ENCODE data around the gene SELL. TPM values are rescaled to one million over a fixed set of nuclear protein-coding genes. Genes with fewer than 3 reads are reported as not detected.

SELL gene
- polyA plus RNA-seq, 1 donor (not counting 4 experiments of a cell fraction or from before 2014, with no cell fraction given), result 0.08 TPM

- Histone ChIP-seq H3K9ac (ENCODE audit: control insufficient read depth, extremely low read depth, insufficient read depth, low read length) (no peak overlapping the region), H3K4me1 (ENCODE audit: control insufficient read depth, extremely low read depth, insufficient read depth, low read length) (no peaks in the 10 kb centered on the region), H3K9me1 (ENCODE audit: control insufficient read depth, extremely low read depth, insufficient read depth, low read length) (no peaks in the 10 kb centered on the region), H3K36me3 (ENCODE audit: control insufficient read depth in 2 of 2, extremely low read depth in 1 of 2, insufficient read depth in 2 of 2, low read length in 2 of 2) (no peaks in the 10 kb centered on the region), H3K27ac (ENCODE audit: control insufficient read depth, insufficient read depth, low read length) (no peak overlapping the region), H3K4me3 (ENCODE audit: control insufficient read depth in 2 of 3, extremely low read depth in 1 of 3, insufficient read depth in 2 of 3, low read depth in 1 of 3, low read length in 3 of 3) (no peak overlapping the region), H3K4me2 (ENCODE audit: control insufficient read depth, extremely low read depth, insufficient read depth, low read depth, low read length) (no peak overlapping the region), H3K27me3 (ENCODE audit: control insufficient read depth, extremely low read depth, insufficient read depth, low read length) (no peaks in the 10 kb centered on the region), H3K9me3 (ENCODE audit: control insufficient read depth, low read depth, low read length) (no peaks in the 10 kb centered on the region), H3K79me2 (ENCODE audit: control insufficient read depth, insufficient read depth, low read length) (no peaks in the 10 kb centered on the region), H4K20me1 (ENCODE audit: control insufficient read depth, extremely low read depth, insufficient read depth, low read length) (no peaks in the 10 kb centered on the region), H2AFZ (ENCODE audit: control insufficient read depth, low read length) (no peak overlapping the region)
- TF ChIP-seq CTCF (optimal IDR thresholded peaks at IDR 0.05 in 1 of 3, IDR thresholded peaks at IDR 0.05 in 1 of 3, conservative IDR thresholded peaks at IDR 0.05 in 1 of 3; ENCODE audit: extremely low read depth in 1 of 3, insufficient read depth in 2 of 3, low read length in 3 of 3) (no peak), EZH2 (IDR thresholded peaks at IDR 0.05; ENCODE audit: low read length) (no peak)
- FAIRE-seq (no peak), DNase-seq (ENCODE audit: low read depth, low spot score) (no peak)
- dilution Hi-C loops (cut with MboI; ENCODE audit: extremely low pct_ligation_motif_present, low sequenced_read_pairs), result no loop called here
Observed at GRCh38 chr1:169698976-169699375, 12.4 kb downstream of the SELL start.

GRCh38 chr1:169697755-169698154 is 13.7 kb downstream of the SELL start:
- Histone ChIP-seq H3K27me3 (ENCODE audit: control insufficient read depth, extremely low read depth, insufficient read depth, low read length) (no peaks in the 10 kb centered on the region), H3K9me1 (ENCODE audit: control insufficient read depth, extremely low read depth, insufficient read depth, low read length) (no peaks in the 10 kb centered on the region), H3K79me2 (ENCODE audit: control insufficient read depth, insufficient read depth, low read length) (no peaks in the 10 kb centered on the region), H3K4me2 (ENCODE audit: control insufficient read depth, extremely low read depth, insufficient read depth, low read depth, low read length) (no peak overlapping the region), H3K27ac (ENCODE audit: control insufficient read depth, insufficient read depth, low read length) (no peak overlapping the region), H3K4me1 (ENCODE audit: control insufficient read depth, extremely low read depth, insufficient read depth, low read length) (no peaks in the 10 kb centered on the region), H3K9ac (ENCODE audit: control insufficient read depth, extremely low read depth, insufficient read depth, low read length) (no peak overlapping the region), H2AFZ (ENCODE audit: control insufficient read depth, low read length) (no peak overlapping the region), H3K9me3 (ENCODE audit: control insufficient read depth, low read depth, low read length) (no peaks in the 10 kb centered on the region), H3K36me3 (ENCODE audit: control insufficient read depth in 2 of 2, extremely low read depth in 1 of 2, insufficient read depth in 2 of 2, low read length in 2 of 2) (no peaks in the 10 kb centered on the region), H4K20me1 (ENCODE audit: control insufficient read depth, extremely low read depth, insufficient read depth, low read length) (no peaks in the 10 kb centered on the region), H3K4me3 (ENCODE audit: control insufficient read depth in 2 of 3, extremely low read depth in 1 of 3, insufficient read depth in 2 of 3, low read depth in 1 of 3, low read length in 3 of 3) (no peak overlapping the region)
- TF ChIP-seq CTCF (optimal IDR thresholded peaks at IDR 0.05 in 1 of 3, IDR thresholded peaks at IDR 0.05 in 1 of 3, conservative IDR thresholded peaks at IDR 0.05 in 1 of 3; ENCODE audit: extremely low read depth in 1 of 3, insufficient read depth in 2 of 3, low read length in 3 of 3), result no peak
- no peak for TF ChIP-seq EZH2 (IDR thresholded peaks at IDR 0.05; ENCODE audit: low read length)
- FAIRE-seq, result no peak
- DNase-seq (ENCODE audit: low read depth, low spot score), result no peak
- dilution Hi-C loops (cut with MboI; ENCODE audit: extremely low pct_ligation_motif_present, low sequenced_read_pairs), result no loop called here

Measured in keratinocyte (primary cell).